Neural progenitor cell (in vitro differentiated cells): ENCODE results near the gene TWF1.

Source experiments
- EZH2phosphoT487 ChIP-seq: fragments of 200-600 bp; sonication (generic); IDR thresholded peaks from 2 replicates; pipeline ENCODE4 v1.6.1; 2017; ENCODE audit warnings: antibody characterized with exemption
- TF ChIP-seq, protein P1 (sequence below): fragments of 200-600 bp; sonication (generic); IDR thresholded peaks from 2 replicates; pipeline ENCODE4 v1.5.1; 2017; ENCODE audit warnings: antibody characterized with exemption, mild to moderate bottlenecking

GRCh38 chr12:43826681-43827080 lies 20.6 kb upstream of the TWF1 start:
- TF ChIP-seq, protein P1, sequence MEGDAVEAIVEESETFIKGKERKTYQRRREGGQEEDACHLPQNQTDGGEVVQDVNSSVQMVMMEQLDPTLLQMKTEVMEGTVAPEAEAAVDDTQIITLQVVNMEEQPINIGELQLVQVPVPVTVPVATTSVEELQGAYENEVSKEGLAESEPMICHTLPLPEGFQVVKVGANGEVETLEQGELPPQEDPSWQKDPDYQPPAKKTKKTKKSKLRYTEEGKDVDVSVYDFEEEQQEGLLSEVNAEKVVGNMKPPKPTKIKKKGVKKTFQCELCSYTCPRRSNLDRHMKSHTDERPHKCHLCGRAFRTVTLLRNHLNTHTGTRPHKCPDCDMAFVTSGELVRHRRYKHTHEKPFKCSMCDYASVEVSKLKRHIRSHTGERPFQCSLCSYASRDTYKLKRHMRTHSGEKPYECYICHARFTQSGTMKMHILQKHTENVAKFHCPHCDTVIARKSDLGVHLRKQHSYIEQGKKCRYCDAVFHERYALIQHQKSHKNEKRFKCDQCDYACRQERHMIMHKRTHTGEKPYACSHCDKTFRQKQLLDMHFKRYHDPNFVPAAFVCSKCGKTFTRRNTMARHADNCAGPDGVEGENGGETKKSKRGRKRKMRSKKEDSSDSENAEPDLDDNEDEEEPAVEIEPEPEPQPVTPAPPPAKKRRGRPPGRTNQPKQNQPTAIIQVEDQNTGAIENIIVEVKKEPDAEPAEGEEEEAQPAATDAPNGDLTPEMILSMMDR: no peak
- no peak for TF ChIP-seq EZH2phosphoT487
